ENCODE results near the gene CELA2B. TPM values are rescaled to one million over a fixed set of nuclear protein-coding genes. Genes with fewer than 3 reads are reported as not detected.
"Not testable (repeated sequence)": the region's sequence is repeated elsewhere in the genome, so short reads cannot be mapped to it uniquely, and the experiment has no call there.

The CELA2B gene
- total and polyA plus RNA-seq, 8 donors = 0.63 to 1.7 (median 0.98) TPM; not detected in 1

GRCh38 chr1:15465674-15466073 is 10.2 kb upstream of the CELA2B start:
- intact Hi-C loops (cut with DNase I) = no loop called here
- ATAC-seq (peak; percentile 18), DNase-seq (no peak)
- Histone ChIP-seq H3K4me3 (no peak overlapping the region), H3K27ac (peak overlapping the region in 1 of 2 donors; percentile 52), H3K27me3 (no peaks in the 10 kb centered on the region), H3K4me1 (no peaks in the 10 kb centered on the region), H3K9me3 (no peaks in the 10 kb centered on the region), H3K36me3 (no peaks in the 10 kb centered on the region)
- TF ChIP-seq, protein P1, sequence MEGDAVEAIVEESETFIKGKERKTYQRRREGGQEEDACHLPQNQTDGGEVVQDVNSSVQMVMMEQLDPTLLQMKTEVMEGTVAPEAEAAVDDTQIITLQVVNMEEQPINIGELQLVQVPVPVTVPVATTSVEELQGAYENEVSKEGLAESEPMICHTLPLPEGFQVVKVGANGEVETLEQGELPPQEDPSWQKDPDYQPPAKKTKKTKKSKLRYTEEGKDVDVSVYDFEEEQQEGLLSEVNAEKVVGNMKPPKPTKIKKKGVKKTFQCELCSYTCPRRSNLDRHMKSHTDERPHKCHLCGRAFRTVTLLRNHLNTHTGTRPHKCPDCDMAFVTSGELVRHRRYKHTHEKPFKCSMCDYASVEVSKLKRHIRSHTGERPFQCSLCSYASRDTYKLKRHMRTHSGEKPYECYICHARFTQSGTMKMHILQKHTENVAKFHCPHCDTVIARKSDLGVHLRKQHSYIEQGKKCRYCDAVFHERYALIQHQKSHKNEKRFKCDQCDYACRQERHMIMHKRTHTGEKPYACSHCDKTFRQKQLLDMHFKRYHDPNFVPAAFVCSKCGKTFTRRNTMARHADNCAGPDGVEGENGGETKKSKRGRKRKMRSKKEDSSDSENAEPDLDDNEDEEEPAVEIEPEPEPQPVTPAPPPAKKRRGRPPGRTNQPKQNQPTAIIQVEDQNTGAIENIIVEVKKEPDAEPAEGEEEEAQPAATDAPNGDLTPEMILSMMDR (IDR thresholded peaks at IDR 0.05) = no peak

DNA sequence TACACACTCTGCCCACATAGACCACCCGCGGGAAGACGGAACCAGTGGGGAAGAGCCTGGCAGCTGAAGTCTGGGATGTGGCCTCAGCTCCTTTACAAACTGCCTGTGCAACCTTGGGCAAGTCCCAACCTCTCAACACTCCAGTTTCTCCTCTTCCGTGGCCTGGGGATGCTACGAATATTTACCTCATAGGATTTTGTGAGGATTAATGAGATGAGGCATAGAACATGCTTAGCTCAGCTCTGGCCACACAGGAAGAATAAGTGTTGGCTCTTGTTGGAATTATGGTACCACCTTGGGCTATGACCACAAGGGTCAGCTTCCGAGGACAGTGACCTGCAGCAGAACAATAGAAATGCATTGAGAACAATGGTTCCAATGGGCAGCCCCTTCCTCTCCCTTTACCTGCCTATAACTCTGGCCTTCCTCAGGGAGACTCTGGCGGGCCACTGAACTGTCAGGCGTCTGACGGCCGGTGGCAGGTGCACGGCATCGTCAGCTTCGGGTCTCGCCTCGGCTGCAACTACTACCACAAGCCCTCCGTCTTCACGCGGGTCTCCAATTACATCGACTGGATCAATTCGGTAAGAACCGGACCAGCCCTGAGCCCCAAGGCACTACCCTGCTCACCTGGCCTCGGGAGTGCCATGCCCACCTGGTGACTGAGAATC is 8.8 kb upstream of the CELA2B start:
- intact Hi-C loops (cut with DNase I); H3K4me3 ChIP-seq; ATAC-seq; DNase-seq; H3K36me3 ChIP-seq; H3K9me3 ChIP-seq; H3K27ac ChIP-seq; H3K27me3 ChIP-seq; H3K4me1 ChIP-seq: not testable (repeated sequence)

DNA sequence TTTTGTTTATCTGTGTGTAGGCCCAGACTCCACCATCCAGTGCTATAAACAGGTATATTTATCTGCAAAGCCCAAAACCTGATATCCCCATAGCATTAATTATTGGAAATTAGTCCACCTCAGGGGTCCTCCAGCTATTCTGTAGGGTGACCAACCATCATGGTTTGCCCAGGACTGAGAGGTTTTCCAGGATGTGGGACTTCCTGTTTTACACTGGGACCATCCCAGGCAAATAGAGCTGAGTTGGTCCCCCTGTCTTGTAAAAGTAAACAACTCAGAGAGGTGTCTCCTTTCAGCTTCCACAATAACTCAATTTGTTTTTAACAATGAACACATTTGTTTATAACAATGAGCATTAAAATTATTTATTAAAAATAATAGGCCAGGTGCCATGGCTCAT is 7.8 kb upstream of the CELA2B start:
- no peak for DNase-seq
- intact Hi-C loops (cut with DNase I) = no loop called here

DNA sequence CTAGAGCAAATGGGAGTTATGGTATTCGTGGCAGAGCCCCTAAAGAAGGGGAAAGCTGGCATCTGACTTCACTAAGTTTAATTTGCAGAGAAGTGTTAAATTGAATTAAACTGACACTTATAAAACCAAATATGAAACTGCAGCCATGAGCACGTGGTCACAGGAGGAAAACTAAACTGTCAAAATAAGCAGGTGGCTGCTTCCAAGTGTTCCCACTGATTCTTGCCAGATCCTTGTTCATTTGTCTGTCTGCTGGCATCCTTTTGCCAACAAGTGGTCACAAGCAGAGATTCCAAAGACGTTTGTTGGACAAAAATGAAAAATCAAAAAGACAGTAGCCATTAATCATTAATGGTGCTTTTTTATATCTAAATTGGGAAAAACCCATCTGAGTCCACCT is 6.5 kb upstream of the CELA2B start:
- Histone ChIP-seq H3K4me1 (no peaks in the 10 kb centered on the region), H3K27ac (no peak overlapping the region), H3K27me3 (no peaks in the 10 kb centered on the region), H3K9me3 (no peaks in the 10 kb centered on the region), H3K36me3 (no peaks in the 10 kb centered on the region), H3K4me3 (no peak overlapping the region)
- intact Hi-C loops (cut with DNase I) = no loop called here
- TF ChIP-seq, protein P1 (IDR thresholded peaks at IDR 0.05) = no peak
- no peak for ATAC-seq
- no peak for DNase-seq

More for the DNA sequence above, 7.8 kb upstream of the CELA2B start:
- no peak overlapping the region for H3K27ac ChIP-seq
- no peaks in the 10 kb centered on the region for H3K27me3 ChIP-seq
- no peaks in the 10 kb centered on the region for H3K9me3 ChIP-seq
- no peak for ATAC-seq
- TF ChIP-seq, protein P1 (IDR thresholded peaks at IDR 0.05) = no peak
- no peak overlapping the region for H3K4me3 ChIP-seq
- H3K36me3 ChIP-seq = no peaks in the 10 kb centered on the region
- no peaks in the 10 kb centered on the region for H3K4me1 ChIP-seq

DNA sequence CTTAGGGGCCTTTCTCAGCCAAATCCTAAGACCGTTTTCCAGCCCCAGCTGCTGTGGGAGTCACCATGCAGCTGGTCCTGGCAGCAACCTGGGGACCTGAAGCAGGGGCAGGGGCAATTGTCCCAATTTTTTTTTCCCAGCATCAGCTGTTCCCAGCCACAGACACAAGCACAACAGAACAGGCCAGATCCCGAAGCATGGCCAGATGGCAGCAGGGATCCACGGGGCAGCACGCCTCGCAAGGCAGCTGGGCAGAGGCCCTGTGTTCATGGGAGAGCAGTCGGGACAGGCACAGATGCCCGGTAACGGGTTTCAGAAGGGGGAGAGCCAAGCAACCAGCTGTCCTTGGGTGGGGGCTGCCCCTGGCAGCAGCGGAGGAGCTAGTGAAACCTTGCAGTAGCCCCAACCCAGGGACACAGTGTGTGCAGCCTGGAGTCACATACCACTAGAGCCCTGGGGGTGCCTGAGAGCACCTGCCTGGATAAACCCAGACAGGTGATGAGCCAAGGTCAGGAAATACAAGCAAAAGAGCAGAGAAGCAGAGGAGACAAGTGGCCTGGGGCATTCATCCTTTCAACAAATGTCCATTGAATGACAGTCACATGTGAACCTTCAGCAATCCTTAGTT is 6.0 kb upstream of the CELA2B start:
- H3K27me3 ChIP-seq; H3K36me3 ChIP-seq; DNase-seq; H3K9me3 ChIP-seq; H3K27ac ChIP-seq; H3K4me1 ChIP-seq; ATAC-seq; H3K4me3 ChIP-seq; intact Hi-C loops (cut with DNase I): not testable (repeated sequence)

DNA sequence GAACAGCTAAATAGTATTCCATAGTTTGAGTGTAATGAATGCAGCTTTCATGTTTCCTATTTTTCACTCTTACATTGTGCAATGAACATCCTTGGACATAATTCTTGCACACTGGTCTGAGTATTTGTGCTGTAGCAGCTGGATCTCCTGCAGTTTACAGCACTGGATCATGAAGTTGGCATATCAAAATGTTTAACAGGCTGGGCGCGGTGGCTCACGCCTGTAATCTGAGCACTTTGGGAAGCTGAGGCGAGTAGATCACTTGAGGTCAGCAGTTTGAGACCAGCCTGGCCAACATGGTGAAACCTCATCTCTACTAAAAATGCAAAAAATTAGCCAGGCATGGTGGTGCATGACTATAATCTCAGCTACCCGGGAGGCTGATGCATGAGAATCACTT is 4.8 kb upstream of the CELA2B start:
- H3K27ac ChIP-seq; H3K27me3 ChIP-seq; H3K36me3 ChIP-seq; intact Hi-C loops (cut with DNase I); ATAC-seq; H3K4me1 ChIP-seq; DNase-seq; H3K9me3 ChIP-seq; H3K4me3 ChIP-seq: not testable (repeated sequence)

DNA sequence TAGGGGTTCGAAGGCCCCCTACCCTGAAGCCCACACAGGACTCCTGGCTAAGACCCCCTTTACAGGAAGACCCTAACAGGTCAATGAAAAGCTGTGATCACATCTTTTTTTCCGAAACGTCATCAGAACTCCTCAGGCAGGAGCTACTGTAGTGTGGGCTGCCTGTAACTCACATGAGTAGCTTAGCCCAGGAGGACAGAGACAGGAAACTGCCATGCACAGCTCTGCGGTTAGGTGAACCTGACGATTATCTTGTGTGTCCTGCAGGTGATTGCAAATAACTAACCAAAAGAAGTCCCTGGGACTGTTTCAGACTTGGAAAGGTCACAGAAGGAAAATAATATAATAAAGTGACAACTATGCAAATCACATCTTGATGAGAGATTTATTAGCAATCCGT is 4.2 kb upstream of the CELA2B start:
- intact Hi-C loops (cut with DNase I) = not testable (repeated sequence)

More for the DNA sequence above, 4.2 kb upstream of the CELA2B start:
- not testable (repeated sequence) for H3K27me3 ChIP-seq, H3K9me3 ChIP-seq, H3K36me3 ChIP-seq, H3K27ac ChIP-seq, ATAC-seq, H3K4me1 ChIP-seq, H3K4me3 ChIP-seq, DNase-seq
